PC-3 (cell line): ENCODE measurements around the gene LYZL2.

Experiments used
- EZH2 ChIP-seq: fragments of 300-600 bp; sonication (generic); IDR thresholded peaks from one replicate; pipeline ENCODE4 v1.6.1; 2017; ENCODE audit warnings: antibody characterized with exemption, mild to moderate bottlenecking, low read length; ENCODE audit not compliant: unreplicated experiment
- EZH2phosphoT487 ChIP-seq: fragments of 300-600 bp; sonication (generic); IDR thresholded peaks from 2 replicates; pipeline ENCODE4 v1.6.1; 2018; ENCODE audit warnings: mild to moderate bottlenecking, antibody characterized with exemption, low read length, borderline replicate concordance
- TF ChIP-seq, protein P1 (sequence below): fragments of 300-600 bp; sonication (generic); conservative IDR thresholded peaks from 2 replicates; pipeline ENCODE4 v1.5.1; 2017; ENCODE audit warnings: antibody characterized with exemption, low read depth, mild to moderate bottlenecking, low read length

GRCh38 chr10:30598105-30598776 lies 31.3 kb downstream of the LYZL2 start:
- TF ChIP-seq, protein P1, sequence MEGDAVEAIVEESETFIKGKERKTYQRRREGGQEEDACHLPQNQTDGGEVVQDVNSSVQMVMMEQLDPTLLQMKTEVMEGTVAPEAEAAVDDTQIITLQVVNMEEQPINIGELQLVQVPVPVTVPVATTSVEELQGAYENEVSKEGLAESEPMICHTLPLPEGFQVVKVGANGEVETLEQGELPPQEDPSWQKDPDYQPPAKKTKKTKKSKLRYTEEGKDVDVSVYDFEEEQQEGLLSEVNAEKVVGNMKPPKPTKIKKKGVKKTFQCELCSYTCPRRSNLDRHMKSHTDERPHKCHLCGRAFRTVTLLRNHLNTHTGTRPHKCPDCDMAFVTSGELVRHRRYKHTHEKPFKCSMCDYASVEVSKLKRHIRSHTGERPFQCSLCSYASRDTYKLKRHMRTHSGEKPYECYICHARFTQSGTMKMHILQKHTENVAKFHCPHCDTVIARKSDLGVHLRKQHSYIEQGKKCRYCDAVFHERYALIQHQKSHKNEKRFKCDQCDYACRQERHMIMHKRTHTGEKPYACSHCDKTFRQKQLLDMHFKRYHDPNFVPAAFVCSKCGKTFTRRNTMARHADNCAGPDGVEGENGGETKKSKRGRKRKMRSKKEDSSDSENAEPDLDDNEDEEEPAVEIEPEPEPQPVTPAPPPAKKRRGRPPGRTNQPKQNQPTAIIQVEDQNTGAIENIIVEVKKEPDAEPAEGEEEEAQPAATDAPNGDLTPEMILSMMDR = no peak
- TF ChIP-seq EZH2 (no peak), EZH2phosphoT487 (no peak)
